ENCODE measurements around the gene ARCN1. TPM values are rescaled to one million over a fixed set of nuclear protein-coding genes. Genes with fewer than 3 reads are reported as not detected.

The ARCN1 gene
- total RNA-seq, 2 donors from 2014 or later = 170 to 180 TPM

GRCh38 chr11:118622376-118623268 is 50.4 kb downstream of the ARCN1 start:
- no peaks in the 10 kb centered on the region for H3K36me3 Mint-ChIP-seq (ENCODE audit: insufficient read depth in 2 of 2)
- peaks cover 15% of the 10 kb centered on the region for H3K4me1 Mint-ChIP-seq (ENCODE audit: low read depth)
- DNase-seq (no peak), ATAC-seq (replicated peaks in 1 of 2) (no peak)
- no peak overlapping the region for H3K27ac Mint-ChIP-seq
- peaks cover 4% of the 10 kb centered on the region for H3K27me3 Mint-ChIP-seq (ENCODE audit: low read depth)
- H3K4me3 Mint-ChIP-seq = no peak overlapping the region
- H3K9me3 Mint-ChIP-seq = no peaks in the 10 kb centered on the region

- Mint-ChIP-seq H3K4me1 (ENCODE audit: low read depth) (peaks cover 15% of the 10 kb centered on the region), H3K9me3 (no peaks in the 10 kb centered on the region), H3K4me3 (no peak overlapping the region), H3K27me3 (ENCODE audit: low read depth) (peaks cover 4% of the 10 kb centered on the region), H3K36me3 (ENCODE audit: insufficient read depth in 2 of 2) (no peaks in the 10 kb centered on the region), H3K27ac (no peak overlapping the region)
- ATAC-seq (replicated peaks in 1 of 2) (no peak), DNase-seq (no peak)
Observed at GRCh38 chr11:118623269-118623655, 51.1 kb downstream of the ARCN1 start.

GRCh38 chr11:118625036-118625690 is 53.0 kb downstream of the ARCN1 start:
- H3K4me3 Mint-ChIP-seq = no peak overlapping the region
- no peak overlapping the region for H3K27ac Mint-ChIP-seq
- DNase-seq (no peak), ATAC-seq (replicated peaks in 1 of 2) (no peak)
- peaks cover 4% of the 10 kb centered on the region for H3K27me3 Mint-ChIP-seq (ENCODE audit: low read depth)
- peaks cover 7% of the 10 kb centered on the region for H3K4me1 Mint-ChIP-seq (ENCODE audit: low read depth)
- no peaks in the 10 kb centered on the region for H3K9me3 Mint-ChIP-seq
- no peaks in the 10 kb centered on the region for H3K36me3 Mint-ChIP-seq (ENCODE audit: insufficient read depth in 2 of 2)

- no peak overlapping the region for H3K4me3 Mint-ChIP-seq
- DNase-seq = no peak
- peaks cover 1% of the 10 kb centered on the region for H3K27me3 Mint-ChIP-seq (ENCODE audit: low read depth)
- H3K9me3 Mint-ChIP-seq = no peaks in the 10 kb centered on the region
- no peak overlapping the region for H3K27ac Mint-ChIP-seq
- no peak for ATAC-seq (replicated peaks in 1 of 2)
- no peaks in the 10 kb centered on the region for H3K36me3 Mint-ChIP-seq (ENCODE audit: insufficient read depth in 2 of 2)
- peaks cover 2% of the 10 kb centered on the region for H3K4me1 Mint-ChIP-seq (ENCODE audit: low read depth)
Observed at GRCh38 chr11:118625976-118626375, 53.8 kb downstream of the ARCN1 start.

GRCh38 chr11:118627566-118627965 is 55.4 kb downstream of the ARCN1 start:
- no peak for DNase-seq
- Mint-ChIP-seq H3K36me3 (ENCODE audit: insufficient read depth in 2 of 2) (no peaks in the 10 kb centered on the region), H3K9me3 (no peaks in the 10 kb centered on the region), H3K27me3 (ENCODE audit: low read depth) (no peaks in the 10 kb centered on the region), H3K4me1 (ENCODE audit: low read depth) (no peaks in the 10 kb centered on the region), H3K27ac (no peak overlapping the region), H3K4me3 (no peak overlapping the region)
- ATAC-seq (replicated peaks in 1 of 2) = no peak

GRCh38 chr11:118628031-118628430 is 55.8 kb downstream of the ARCN1 start:
- Mint-ChIP-seq H3K4me1 (ENCODE audit: low read depth) (no peaks in the 10 kb centered on the region), H3K9me3 (no peaks in the 10 kb centered on the region), H3K36me3 (ENCODE audit: insufficient read depth in 2 of 2) (no peaks in the 10 kb centered on the region), H3K27me3 (ENCODE audit: low read depth) (no peaks in the 10 kb centered on the region), H3K4me3 (no peak overlapping the region), H3K27ac (no peak overlapping the region)
- ATAC-seq (replicated peaks in 1 of 2) (no peak), DNase-seq (no peak)

GRCh38 chr11:118628432-118628831 is 56.2 kb downstream of the ARCN1 start:
- Mint-ChIP-seq H3K27ac (no peak overlapping the region), H3K4me1 (ENCODE audit: low read depth) (no peaks in the 10 kb centered on the region), H3K9me3 (no peaks in the 10 kb centered on the region), H3K4me3 (no peak overlapping the region), H3K36me3 (ENCODE audit: insufficient read depth in 2 of 2) (no peaks in the 10 kb centered on the region), H3K27me3 (ENCODE audit: low read depth) (no peaks in the 10 kb centered on the region)
- DNase-seq (no peak), ATAC-seq (replicated peaks in 1 of 2) (no peak)

GRCh38 chr11:118628861-118629549 is 56.8 kb downstream of the ARCN1 start:
- Mint-ChIP-seq H3K4me1 (ENCODE audit: low read depth) (no peaks in the 10 kb centered on the region), H3K27ac (no peak overlapping the region), H3K4me3 (no peak overlapping the region), H3K36me3 (ENCODE audit: insufficient read depth in 2 of 2) (no peaks in the 10 kb centered on the region), H3K27me3 (ENCODE audit: low read depth) (no peaks in the 10 kb centered on the region), H3K9me3 (no peaks in the 10 kb centered on the region)
- ATAC-seq (replicated peaks in 1 of 2) (no peak), DNase-seq (no peak)

GRCh38 chr11:118629761-118630661 is 57.8 kb downstream of the ARCN1 start:
- H3K4me1 Mint-ChIP-seq (ENCODE audit: low read depth) = no peaks in the 10 kb centered on the region
- H3K9me3 Mint-ChIP-seq = no peaks in the 10 kb centered on the region
- no peak overlapping the region for H3K27ac Mint-ChIP-seq
- DNase-seq = no peak
- no peaks in the 10 kb centered on the region for H3K27me3 Mint-ChIP-seq (ENCODE audit: low read depth)
- H3K4me3 Mint-ChIP-seq = no peak overlapping the region
- ATAC-seq (replicated peaks in 1 of 2) = no peak
- H3K36me3 Mint-ChIP-seq (ENCODE audit: insufficient read depth in 2 of 2) = no peaks in the 10 kb centered on the region

- DNase-seq (no peak), ATAC-seq (replicated peaks in 1 of 2) (no peak)
- peaks cover 5% of the 10 kb centered on the region for H3K27me3 Mint-ChIP-seq (ENCODE audit: low read depth)
- no peak overlapping the region for H3K27ac Mint-ChIP-seq
- H3K36me3 Mint-ChIP-seq (ENCODE audit: insufficient read depth in 2 of 2) = no peaks in the 10 kb centered on the region
- H3K4me3 Mint-ChIP-seq = no peak overlapping the region
- no peaks in the 10 kb centered on the region for H3K9me3 Mint-ChIP-seq
- H3K4me1 Mint-ChIP-seq (ENCODE audit: low read depth) = no peaks in the 10 kb centered on the region
Observed at GRCh38 chr11:118631142-118631909, 59.1 kb downstream of the ARCN1 start.

- Mint-ChIP-seq H3K9me3 (no peaks in the 10 kb centered on the region), H3K36me3 (ENCODE audit: insufficient read depth in 2 of 2) (no peaks in the 10 kb centered on the region), H3K27ac (no peak overlapping the region), H3K4me3 (no peak overlapping the region), H3K27me3 (ENCODE audit: low read depth) (peaks cover 5% of the 10 kb centered on the region), H3K4me1 (ENCODE audit: low read depth) (no peaks in the 10 kb centered on the region)
- DNase-seq (no peak), ATAC-seq (replicated peaks in 1 of 2) (no peak)
Observed at GRCh38 chr11:118632577-118633318, 60.5 kb downstream of the ARCN1 start.
